ENCODE data around the gene AMZ2. TPM values are rescaled to one million over a fixed set of nuclear protein-coding genes. Genes with fewer than 3 reads are reported as not detected.
A peak's percentile ranks its signal among the peaks of the same experiment; 100 is the strongest.
"Not testable (repeated sequence)": the region's sequence is repeated elsewhere in the genome, so short reads cannot be mapped to it uniquely, and the experiment has no call there.

The AMZ2 gene
- total RNA-seq, 1 donor from 2014 or later = 58.2 TPM

DNA sequence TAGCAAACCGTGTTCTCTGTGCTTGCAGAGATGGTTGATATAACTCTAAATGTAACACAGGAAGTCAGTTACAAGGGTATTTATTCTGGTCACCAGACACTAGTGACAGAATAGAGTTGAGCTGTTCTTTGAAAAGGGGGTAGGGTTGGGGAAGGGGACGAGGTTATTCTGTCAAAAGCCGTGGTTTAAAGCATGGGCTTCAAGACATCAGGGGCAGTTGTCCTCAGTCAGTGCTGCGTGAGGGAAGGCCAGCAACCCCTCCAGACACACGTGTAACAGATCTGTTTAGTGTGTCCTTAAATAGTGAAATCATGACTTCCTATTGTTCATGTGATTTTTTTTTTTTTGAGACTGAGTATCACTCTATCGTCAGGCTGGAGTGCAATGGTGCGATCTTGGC lies 5.6 kb downstream of the AMZ2 start:
- DNase-seq = not testable (repeated sequence)

DNA sequence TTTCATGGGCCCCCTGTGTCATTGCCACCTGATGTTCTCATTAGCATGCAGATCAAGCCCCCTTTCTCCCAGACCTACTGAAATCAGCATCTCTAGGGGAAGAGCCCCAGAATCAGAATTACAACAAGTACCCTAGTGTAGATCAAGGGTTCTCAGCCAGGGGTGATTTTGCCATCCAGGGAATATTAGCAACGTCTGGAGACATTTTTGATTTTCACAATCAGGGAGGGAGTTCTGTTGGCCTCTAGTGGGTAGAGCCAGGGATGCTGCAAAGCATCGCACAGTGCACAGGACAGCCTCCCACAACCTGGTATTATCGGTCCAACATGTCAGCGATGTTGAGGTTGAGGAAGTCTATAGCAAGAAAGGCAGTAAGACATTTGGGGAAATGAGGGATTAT lies 7.3 kb downstream of the AMZ2 start:
- no peak for DNase-seq

DNA sequence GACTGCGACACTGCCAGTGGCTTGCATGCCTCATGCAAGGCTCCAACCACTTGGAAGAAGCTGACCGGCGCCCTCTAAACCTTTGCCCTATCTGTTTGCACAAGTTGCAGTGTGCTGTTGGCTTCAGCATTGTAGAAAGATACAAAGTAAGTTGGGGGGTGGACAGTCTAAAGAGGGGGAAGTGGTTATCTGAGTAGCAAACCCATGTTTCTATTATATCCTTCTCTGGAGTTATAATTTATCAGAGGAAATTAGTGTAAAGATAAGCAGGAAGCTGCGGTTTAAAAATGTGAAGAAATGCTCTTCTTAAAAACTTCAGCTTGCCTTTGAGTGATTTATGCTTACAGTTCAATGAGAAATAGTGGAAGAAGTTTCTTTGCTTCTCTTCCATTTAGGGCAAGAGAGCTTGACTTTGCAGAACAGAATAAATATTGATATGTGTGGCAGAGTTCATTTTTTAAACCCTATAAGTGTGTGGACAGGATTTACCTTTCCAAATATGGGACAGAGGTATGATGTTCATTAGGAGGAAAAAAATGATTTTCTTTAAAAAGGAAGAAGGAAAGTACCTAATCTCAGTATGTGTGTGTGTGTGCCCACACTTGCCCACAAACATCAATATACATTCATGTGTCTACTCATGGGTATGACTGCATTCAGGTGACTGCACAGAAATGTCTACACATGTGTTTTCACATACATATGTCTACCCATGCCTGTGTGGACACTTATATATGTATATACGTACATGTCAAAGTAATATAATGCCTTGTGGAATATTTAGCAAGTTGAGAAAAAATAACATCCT lies 8.1 kb downstream of the AMZ2 start:
- DNase-seq = no peak

DNA sequence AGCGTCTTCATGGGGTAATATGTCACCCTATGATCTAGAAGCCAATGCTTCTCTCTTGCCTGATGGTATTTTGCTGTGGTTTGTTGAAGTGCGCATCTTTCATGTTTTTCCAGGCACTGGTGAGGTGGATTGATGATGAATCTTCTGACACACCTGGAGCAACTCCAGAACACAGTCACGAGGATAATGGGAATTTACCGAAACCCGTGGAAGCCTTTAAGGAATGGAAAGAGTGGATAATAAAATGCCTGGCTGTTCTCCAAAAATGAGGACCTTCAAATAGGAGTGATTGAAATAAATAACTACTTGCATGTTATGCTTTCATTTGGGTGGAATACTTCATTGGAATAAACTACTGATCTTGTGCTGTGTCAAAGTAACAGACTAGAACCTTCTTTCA lies 8.9 kb downstream of the AMZ2 start:
- not testable (repeated sequence) for DNase-seq

DNA sequence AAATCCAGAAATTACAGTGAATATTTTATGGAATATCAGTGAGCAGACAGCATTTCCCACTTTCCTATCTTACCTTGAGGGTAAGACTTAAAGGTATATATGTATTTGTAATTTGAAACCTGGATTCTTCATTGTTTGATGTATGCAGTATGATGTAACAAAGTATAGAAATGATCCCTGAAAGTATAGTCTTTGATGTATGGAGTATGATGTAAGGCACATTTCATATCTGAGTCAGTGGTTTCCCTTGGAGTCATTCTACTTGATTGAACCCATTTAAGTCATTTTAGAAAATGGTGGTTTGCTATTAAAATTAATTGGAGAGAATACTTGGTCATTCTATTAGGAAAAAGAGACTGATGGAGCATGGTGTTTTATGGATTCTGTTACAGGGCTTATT lies 10.1 kb downstream of the AMZ2 start:
- DNase-seq = no peak

DNA sequence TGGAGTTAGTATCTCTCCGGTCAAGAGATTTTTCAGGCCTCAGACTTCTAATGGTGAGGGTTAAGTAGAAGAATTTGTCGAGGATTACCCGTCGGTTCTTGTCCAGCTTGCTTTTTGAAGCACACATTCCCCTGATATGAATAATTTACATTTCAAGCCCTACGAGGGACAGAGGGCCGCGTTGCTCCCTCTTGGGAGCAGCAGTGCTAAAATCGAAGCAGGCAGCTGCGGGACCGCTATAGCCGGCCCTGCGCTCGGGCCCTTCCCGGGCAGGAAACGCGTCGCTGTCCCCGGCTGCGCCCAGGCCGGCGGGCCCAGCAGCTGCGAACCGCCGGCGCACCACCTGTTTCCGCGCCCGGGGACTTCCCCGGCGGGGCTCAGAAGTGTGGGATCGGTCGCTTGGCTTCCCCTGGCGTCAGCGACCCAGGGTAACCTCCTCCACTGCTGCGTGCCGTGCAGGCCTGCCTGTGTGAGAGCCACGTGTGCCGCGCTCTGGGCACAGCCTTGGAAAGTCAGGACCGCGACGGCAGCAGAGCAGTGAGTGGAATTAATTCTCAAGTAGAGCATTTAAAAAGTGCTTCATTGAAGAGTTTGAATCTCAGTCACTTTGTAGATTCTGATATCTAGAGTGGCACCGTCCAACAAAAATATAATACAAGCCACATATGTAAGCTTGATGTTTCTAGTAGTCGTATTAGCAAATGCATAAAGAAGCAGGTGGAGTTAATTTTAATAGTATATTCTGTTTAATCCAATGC lies 11.2 kb downstream of the AMZ2 start:
- not testable (repeated sequence) for DNase-seq

DNA sequence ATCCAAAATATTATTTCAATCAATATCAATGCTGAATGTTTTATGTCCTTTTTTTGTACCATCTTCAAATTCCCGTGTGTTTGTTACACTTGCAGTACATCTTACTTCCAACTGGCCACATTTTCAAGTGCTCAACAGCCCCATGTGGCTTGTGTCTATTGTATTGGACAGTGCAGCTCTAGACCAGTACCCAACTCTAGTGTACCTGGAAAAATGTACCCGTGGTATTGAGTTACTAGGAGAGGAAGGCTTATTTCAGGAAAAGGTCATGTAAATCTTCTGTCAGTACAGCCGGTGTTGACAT lies 11.8 kb downstream of the AMZ2 start:
- not testable (repeated sequence) for DNase-seq

DNA sequence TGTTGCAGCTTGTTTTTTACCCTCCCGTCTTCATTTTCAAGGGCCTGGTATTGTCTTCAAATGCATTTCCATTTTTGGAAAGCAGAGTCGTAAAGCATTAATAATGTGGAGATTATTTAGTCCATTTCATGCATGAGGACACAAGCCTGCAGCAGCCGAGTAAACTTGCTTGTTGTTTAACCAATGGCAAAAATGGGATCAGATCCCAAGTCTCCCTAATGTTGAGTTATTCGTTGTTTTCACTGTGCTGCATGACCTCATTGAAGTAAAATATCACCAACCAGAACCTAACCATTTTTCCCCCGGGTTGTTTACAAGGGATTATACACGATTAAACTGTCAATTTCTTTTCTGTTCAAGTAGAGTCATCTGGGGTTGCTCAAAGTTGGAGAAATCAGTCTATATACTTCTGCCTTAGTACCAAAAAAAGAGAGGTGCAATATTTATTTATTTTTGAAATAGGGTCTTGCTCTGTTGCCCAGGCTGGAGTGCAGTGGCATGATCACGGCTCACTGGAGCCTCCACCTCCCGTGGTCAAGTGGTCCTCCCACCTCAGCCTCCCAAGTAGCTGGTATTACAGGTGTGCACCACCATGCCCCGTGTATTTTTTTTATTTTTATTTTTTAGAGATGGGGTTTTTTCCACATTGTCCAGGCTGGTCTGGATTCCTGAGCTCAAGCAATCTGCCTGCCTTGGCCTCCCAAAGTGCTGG lies 12.4 kb downstream of the AMZ2 start:
- no peak for DNase-seq

DNA sequence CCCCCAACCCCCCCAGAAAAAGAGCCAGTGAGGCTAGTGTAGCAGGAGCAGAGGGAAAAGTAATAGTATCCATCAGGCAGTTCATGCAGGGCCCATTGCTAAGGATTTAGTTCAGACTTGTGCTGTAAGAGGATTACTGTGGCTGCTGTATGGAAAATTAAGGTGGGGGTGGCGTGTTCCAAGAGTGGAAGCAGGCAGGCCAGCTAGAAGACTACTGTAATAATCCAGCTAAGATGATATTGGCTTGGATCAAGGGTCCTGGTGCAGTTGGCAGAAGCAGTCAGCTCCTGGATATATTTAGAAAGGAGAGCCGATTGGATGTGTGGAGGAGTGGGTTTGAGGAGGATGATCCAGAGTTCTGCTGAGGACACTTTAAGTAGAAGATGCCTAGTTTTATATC lies 14.6 kb downstream of the AMZ2 start:
- not testable (repeated sequence) for DNase-seq

DNA sequence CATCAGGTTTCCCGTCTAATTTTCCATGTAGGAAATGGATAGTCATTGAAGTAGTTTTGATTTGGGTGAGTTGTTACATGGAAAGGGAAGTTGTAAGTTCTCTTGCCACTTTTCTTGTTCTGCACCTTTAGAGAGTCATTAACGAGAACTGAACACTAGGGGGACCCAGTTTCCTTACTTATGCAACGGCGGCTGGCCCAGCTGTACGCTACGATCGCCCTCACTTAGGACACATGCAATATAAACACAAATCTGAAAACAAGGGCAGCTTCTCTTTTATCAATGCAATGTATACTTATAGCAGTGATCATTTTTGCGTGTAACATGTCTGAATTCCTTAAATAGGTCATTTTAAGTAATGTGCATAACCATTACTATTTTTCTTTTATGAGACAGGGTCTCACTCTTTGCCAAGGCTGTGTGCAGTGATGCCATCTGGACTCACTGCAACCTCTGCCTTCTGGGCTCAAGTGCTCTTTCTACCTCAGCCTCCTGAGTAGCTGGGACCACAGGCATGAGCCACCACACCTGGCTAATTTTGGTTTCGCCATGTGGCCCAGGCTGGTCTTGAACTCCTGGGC lies 15.3 kb downstream of the AMZ2 start:
- not testable (repeated sequence) for DNase-seq

DNA sequence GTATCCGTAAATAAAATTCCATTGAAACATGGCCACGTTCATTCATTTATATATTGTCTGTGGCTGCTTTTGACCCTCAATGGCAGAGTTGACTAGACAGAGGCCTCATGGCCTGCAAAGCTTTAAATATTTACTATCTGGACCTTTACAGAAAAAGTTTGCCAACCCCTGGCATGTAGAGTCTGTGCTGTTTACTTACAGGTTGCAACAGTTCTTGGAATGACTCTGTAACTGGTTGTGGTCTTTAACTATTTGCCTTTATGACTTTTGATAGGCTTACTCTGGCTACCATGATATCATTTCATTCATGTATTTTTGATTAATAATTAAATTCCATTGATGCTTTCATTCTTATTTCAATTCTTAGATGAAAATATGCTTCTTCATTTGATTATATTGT lies 18.0 kb downstream of the AMZ2 start:
- DNase-seq = not testable (repeated sequence)

DNA sequence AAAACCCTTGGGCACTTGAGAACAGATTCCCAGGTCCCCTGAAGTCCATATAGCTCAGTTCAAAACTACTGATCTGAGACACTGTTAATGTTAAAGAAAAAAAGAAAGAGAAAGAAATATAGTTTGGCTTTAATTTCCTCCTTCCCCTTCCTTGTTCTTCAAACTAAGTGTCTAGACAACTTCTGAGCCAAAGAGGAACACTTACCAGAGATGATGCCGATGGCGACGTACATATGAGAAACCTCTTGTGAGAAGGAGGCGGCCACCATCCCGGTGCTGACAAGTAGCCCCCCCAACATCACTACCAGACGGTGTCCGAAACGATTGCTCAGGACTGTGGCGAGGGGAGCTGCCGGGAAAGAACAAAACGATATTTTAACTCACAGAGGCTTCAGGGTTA lies 25.9 kb downstream of the AMZ2 start:
- no peak for DNase-seq

DNA sequence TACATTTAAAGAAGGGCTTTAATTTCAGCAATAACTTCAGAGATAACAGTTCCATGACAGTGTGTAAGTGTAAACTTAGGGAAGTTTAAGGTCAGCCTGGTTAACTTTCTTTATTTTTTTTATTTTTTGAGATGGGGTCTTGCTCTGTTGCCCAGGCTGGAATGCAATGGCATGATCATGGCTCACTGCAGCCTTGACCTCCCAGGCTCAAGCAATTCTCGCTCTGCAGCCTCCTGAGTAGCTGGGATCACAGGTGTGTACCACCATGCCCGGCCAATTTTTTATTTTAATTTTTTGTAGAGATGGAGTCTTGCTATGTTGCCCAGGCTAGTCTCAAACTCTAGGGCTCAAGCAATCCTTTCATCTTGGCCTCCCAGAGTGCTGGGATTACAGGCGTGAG lies 28.5 kb downstream of the AMZ2 start:
- DNase-seq = not testable (repeated sequence)

DNA sequence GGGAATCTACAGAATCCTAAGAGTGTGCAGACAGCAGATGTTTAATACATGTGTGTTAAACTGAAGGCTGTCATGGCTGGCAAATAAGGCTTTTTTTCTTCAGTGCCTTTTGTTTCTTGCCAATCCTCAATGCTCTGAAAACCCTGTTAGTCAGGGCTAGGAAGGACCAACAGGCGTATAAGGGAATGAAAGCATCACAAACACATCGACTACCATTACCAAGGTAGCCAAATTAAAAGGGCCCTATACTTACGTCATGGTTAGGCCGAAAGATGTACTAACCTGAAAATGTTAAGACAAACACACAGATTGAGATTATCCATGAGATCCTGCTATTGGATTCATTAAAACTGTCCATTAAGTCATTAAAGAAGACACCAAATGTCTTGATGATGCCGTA lies 30.0 kb downstream of the AMZ2 start:
- no peak for DNase-seq

DNA sequence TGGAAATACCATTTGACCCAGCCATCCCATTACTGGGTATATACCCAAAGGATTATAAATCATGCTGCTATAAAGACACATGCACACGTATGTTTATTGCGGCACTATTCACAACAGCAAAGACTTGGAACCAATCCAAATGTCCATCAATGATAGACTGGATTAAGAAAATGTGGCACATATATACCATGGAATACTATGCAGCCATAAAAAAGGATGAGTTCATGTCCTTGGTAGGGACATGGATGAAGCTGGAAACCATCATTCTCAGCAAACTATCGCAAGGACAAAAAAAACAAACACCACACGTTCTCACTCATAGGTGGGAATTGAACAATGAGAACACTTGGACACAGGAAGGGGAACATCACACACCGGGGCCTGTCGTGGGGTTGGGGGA lies 34.1 kb downstream of the AMZ2 start:
- not testable (repeated sequence) for DNase-seq

DNA sequence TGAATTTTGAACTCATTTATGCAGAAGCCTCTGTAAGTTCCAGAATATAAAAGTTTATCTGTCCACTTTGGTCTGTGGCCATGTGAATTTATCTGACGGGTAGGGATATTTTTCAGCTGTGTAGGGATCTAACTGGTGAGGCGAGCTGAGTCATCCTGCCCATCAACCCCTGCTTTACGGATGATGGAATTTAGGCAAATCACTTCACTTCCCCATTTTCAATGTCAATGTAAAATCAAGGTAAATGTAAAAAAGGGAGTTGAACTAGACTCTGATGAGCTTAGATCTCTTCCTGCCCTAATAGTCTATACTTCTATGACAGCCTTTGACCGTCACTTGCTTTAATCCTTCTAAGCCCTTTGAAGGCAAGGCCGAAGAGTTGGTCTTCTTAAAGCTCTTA lies 40.5 kb downstream of the AMZ2 start:
- DNase-seq = no peak

DNA sequence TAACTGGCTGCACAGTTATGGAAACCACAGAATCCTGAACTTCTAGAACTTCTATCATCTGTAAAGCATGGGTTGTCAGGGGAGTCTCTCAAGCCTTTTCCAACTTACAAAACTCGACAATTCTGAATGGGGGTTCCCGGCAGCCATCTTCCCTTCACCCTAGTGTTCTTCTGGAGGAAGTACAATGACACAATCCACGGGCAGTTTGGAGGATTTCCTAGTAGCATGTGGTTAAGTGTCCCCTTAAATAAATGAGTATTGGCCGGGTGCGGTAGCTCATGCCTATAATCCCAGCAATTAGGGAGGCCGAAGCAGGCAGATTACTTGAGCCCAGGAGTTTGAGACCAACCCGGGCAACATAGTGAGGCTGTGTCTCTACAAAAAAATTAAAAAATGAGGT lies 41.0 kb downstream of the AMZ2 start:
- DNase-seq = no peak

DNA sequence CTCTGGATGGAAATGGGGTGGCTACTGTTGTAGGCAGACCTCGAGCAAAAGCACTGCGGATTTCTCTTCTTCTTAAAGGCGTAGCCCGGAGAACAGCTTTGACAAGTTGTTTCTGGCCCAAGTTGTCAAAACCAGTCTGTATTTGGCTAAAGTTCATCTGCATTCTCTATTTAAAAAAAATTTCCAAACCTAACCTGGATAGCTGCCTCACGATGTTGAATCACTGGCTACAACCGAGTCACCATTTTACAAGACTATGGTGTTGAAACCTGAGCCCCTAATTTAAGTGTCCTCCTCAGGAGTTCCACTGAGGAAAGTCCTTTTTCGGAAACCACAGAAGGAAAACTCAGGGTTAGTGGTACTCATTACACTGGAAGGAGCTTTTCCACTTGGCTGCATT lies 41.6 kb downstream of the AMZ2 start:
- DNase-seq = no peak

DNA sequence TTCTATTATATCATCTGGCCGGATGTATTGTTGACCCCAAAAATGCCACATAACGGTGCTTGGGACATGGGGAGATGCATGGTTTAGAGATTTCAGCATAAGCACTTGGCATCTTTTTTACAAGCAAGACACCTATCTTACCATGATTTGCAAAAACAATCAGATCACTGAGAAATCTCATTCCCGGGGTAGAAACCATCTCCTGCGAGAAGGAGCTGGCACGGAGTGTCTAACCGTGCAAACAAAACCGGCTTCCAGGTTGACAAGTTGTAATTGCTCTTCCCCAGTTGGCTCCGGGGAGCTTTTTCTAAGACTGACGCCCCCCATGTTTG lies 42.1 kb downstream of the AMZ2 start:
- DNase-seq = peak; percentile 13

DNA sequence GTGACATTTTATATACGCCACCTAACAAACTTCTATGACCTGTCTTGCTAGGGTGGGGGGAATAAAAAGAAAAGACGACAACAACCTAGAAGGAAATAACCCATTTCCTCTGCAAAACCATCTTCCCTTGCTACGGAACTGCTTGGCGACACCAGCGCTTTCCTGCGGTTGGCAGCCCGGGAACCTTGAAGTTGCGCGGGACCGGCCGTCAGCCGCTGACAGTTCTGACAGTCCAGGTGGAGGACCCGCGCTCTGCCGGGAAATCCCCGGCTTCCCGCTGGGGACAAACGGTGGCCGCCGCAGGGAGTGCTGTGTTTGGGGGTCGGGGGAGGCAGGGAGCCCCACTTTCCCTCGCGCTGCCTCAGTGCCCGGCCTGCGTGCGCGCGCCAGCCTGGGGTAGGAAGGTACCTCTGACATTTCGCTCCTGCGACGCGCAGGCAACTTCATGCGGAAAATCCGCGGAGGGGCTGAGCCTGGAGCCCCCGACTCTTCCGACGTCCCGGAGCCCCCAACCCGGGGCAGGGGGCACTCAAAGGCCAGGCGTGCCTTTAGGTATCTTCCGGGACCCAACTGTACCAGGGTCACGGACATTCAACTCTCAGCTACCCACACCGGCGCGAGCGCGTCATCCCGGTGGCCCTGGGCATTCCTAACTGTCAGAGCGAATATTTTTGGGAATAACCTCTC lies 42.6 kb downstream of the AMZ2 start:
- no peak for DNase-seq

DNA sequence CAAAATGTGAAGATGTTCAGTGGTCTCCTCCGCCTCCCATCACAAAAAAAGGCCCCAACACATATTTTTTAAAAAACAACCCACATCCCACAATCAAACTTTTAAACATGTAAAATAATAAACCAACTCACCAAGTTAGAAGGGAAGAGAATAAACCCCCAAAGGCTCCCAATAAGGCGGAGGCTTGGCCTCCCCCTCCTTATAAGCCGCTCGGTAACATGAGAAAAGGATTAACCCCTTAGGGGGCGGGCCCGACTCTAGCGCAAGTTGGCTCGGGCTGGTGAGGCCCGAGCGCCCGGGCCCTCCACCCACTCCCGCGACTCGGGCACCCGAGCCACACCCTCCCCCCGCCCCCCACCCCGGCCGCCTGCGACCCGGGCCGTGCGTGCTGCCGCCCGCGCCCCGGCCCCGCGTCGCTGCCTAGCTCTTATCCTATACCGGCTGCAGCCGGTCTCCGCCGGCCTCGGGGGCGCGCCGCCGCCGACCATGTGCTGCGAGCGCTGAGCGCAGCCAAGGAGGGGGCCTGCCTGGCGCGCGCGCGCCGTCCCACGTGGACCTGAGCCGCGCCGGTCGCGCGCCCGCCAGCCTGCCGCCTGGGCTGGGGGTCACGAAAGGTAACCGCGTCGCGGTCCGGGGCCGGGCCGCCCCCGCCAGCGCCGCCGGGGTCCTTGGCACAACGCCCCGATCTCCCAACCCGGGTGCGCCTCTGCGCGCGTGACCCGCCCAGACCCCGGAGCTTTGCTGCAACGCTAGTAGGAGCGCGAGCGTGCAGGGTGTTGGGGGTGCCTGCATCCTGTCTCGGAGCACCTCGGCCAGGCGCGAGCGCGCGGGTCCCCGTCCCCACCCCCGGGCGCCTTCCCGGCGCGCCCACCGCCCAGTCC lies 43.4 kb downstream of the AMZ2 start, which contains the start of the genes ARSG and SLC16A6:
ARSG (plus strand) TSS at position 541 of the 881 bp plus-strand sequence. CDS start 15,999 bp downstream, outside the sequence.
SLC16A6 (minus strand) TSS at position 173 of the 881 bp plus-strand sequence. CDS start 12,807 bp downstream, outside the sequence.
- DNase-seq = peak; percentile 55

Data from occipital lobe (tissue), 2 donors.